ENCODE results near the gene SEC14L2. TPM values are rescaled to one million over a fixed set of nuclear protein-coding genes. Genes with fewer than 3 reads are reported as not detected.
"Not testable (repeated sequence)": the region's sequence is repeated elsewhere in the genome, so short reads cannot be mapped to it uniquely, and the experiment has no call there.

SEC14L2 gene
- polyA plus RNA-seq, 1 experiment = 15.8 TPM

- TF ChIP-seq CTCF (IDR thresholded peaks at IDR 0.05; ENCODE audit: low read depth, low read length) = no peak
- Histone ChIP-seq H3K27me3 (ENCODE audit: control insufficient read depth, insufficient read depth, low read length) (peaks cover 15% of the 10 kb centered on the region), H3K9me3 (ENCODE audit: control insufficient read depth, insufficient read depth, low read length) (no peaks in the 10 kb centered on the region), H3K4me3 (ENCODE audit: low read depth, low read length) (no peak overlapping the region), H3K27ac (ENCODE audit: low read depth, low read length) (no peak overlapping the region)
- CTCF ChIA-PET = interaction anchor here (0.6 to 1.4 kb wide), 2 partner anchors 15 to 687 kb away, joined by 4 to 6 read pairs; no protein-coding TSS in a partner anchor
- DNase-seq (ENCODE audit: low read depth, low spot score) = no peak
- POLR2A ChIA-PET = no interaction called here
These were observed 63.3 kb downstream of the SEC14L2 start for GRCh38 chr22:30460147-30460546.

GRCh38 chr22:30460555-30460954 is 63.7 kb downstream of the SEC14L2 start:
- H3K27ac ChIP-seq (ENCODE audit: low read depth, low read length); DNase-seq (ENCODE audit: low read depth, low spot score); POLR2A ChIA-PET; H3K9me3 ChIP-seq (ENCODE audit: control insufficient read depth, insufficient read depth, low read length); H3K4me3 ChIP-seq (ENCODE audit: low read depth, low read length): not testable (repeated sequence)
- CTCF ChIA-PET = interaction anchor here (0.6 kb wide), 1 partner anchor 687 kb away, joined by 6 read pairs; no protein-coding TSS in a partner anchor
- H3K27me3 ChIP-seq (ENCODE audit: control insufficient read depth, insufficient read depth, low read length) = peaks cover 15% of the 10 kb centered on the region

- no peak for DNase-seq (ENCODE audit: low read depth, low spot score)
- CTCF ChIA-PET = no interaction called here
These were observed 72.3 kb downstream of the SEC14L2 start for GRCh38 chr22:30469165-30469564.

GRCh38 chr22:30470655-30471054 is 73.8 kb downstream of the SEC14L2 start:
- TF ChIP-seq CTCF (IDR thresholded peaks at IDR 0.05; ENCODE audit: low read depth, low read length) = no peak
- no peak for DNase-seq (ENCODE audit: low read depth, low spot score)
- peaks cover 37% of the 10 kb centered on the region for H3K27me3 ChIP-seq (ENCODE audit: control insufficient read depth, insufficient read depth, low read length)
- no peaks in the 10 kb centered on the region for H3K9me3 ChIP-seq (ENCODE audit: control insufficient read depth, insufficient read depth, low read length)
- H3K27ac ChIP-seq (ENCODE audit: low read depth, low read length) = no peak overlapping the region
- ChIA-PET POLR2A (no interaction called here), CTCF (no interaction called here)
- no peak overlapping the region for H3K4me3 ChIP-seq (ENCODE audit: low read depth, low read length)

More at GRCh38 chr22:30469165-30469564, 72.3 kb downstream of the SEC14L2 start:
- Histone ChIP-seq H3K27ac (ENCODE audit: low read depth, low read length) (no peak overlapping the region), H3K4me3 (ENCODE audit: low read depth, low read length) (no peak overlapping the region), H3K27me3 (ENCODE audit: control insufficient read depth, insufficient read depth, low read length) (peaks cover 35% of the 10 kb centered on the region), H3K9me3 (ENCODE audit: control insufficient read depth, insufficient read depth, low read length) (no peaks in the 10 kb centered on the region)
- TF ChIP-seq CTCF (IDR thresholded peaks at IDR 0.05; ENCODE audit: low read depth, low read length) = no peak
- POLR2A ChIA-PET = no interaction called here

GRCh38 chr22:30471616-30472318 is 74.9 kb downstream of the SEC14L2 start, which contains the start of gene SEC14L3:
TSS of gene SEC14L3 (minus strand) at chr22:30472017. CDS start at chr22:30471958, 59 bp downstream.
- POLR2A ChIA-PET = no interaction called here
- no peaks in the 10 kb centered on the region for H3K9me3 ChIP-seq (ENCODE audit: control insufficient read depth, insufficient read depth, low read length)
- H3K4me3 ChIP-seq (ENCODE audit: low read depth, low read length) = no peak within 1 kb of the TSS
- CTCF ChIA-PET = no interaction called here
- TF ChIP-seq CTCF (IDR thresholded peaks at IDR 0.05; ENCODE audit: low read depth, low read length) = no peak
- peaks cover 36% of the 10 kb centered on the region for H3K27me3 ChIP-seq (ENCODE audit: control insufficient read depth, insufficient read depth, low read length)
- H3K27ac ChIP-seq (ENCODE audit: low read depth, low read length) = no peak within 1 kb of the TSS
- no peak for DNase-seq (ENCODE audit: low read depth, low spot score)

Data from AG04450 (cell line).